ENCODE data around the gene PHACTR1.

DNA sequence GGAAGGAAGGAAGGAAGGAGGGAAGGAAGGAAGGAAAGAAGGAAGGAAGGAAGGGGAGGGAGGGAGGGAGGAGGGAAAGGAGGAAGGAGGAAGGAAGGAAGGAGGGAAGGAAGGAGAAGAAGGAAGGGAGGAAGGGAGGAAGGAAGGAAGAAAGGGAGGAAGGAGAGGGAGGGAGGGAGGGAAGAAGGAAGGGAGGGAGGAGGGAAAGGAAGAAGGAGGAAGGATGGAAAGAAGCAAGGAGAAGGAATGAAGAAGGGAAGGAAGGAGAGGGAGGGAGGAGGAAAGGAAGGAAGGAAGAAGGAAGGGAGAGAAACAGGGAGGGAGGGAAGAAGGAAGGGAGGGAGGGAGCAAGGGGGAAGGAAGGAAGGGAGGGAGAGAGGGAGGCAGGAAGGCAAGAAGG lies 204.9 kb downstream of the PHACTR1 start:
- no peak for TF ChIP-seq CTCF (conservative IDR thresholded peaks at IDR 0.05 in 1 of 2, IDR thresholded peaks at IDR 0.05 in 1 of 2; ENCODE audit: low read depth in 1 of 2, low read length in 2 of 2)
- no peak for TF ChIP-seq EZH2 (IDR thresholded peaks at IDR 0.05; ENCODE audit: low read length, missing control alignments)

Data from fibroblast of lung (primary cell).